ENCODE data around the gene IGFBP5. TPM values are rescaled to one million over a fixed set of nuclear protein-coding genes. Genes with fewer than 3 reads are reported as not detected.

The IGFBP5 gene
- total RNA-seq, 4 donors from 2014 or later = 284 to 2,528 (median 672) TPM

GRCh38 chr2:216715402-216715974, 20.1 kb upstream of the IGFBP5 start:
- TF ChIP-seq, protein P1, sequence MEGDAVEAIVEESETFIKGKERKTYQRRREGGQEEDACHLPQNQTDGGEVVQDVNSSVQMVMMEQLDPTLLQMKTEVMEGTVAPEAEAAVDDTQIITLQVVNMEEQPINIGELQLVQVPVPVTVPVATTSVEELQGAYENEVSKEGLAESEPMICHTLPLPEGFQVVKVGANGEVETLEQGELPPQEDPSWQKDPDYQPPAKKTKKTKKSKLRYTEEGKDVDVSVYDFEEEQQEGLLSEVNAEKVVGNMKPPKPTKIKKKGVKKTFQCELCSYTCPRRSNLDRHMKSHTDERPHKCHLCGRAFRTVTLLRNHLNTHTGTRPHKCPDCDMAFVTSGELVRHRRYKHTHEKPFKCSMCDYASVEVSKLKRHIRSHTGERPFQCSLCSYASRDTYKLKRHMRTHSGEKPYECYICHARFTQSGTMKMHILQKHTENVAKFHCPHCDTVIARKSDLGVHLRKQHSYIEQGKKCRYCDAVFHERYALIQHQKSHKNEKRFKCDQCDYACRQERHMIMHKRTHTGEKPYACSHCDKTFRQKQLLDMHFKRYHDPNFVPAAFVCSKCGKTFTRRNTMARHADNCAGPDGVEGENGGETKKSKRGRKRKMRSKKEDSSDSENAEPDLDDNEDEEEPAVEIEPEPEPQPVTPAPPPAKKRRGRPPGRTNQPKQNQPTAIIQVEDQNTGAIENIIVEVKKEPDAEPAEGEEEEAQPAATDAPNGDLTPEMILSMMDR (IDR thresholded peaks at IDR 0.05) = no peak
- ATAC-seq (ENCODE audit: low FRiP score) = no peak
- DNase-seq (ENCODE audit: low spot score) = no peak

- TF ChIP-seq, protein P1 (IDR thresholded peaks at IDR 0.05) = no peak
- DNase-seq (ENCODE audit: low spot score) (no peak), ATAC-seq (ENCODE audit: low FRiP score) (no peak)
Observed at GRCh38 chr2:216714376-216714775, 19.0 kb upstream of the IGFBP5 start.

GRCh38 chr2:216713691-216714336, 18.5 kb upstream of the IGFBP5 start:
- TF ChIP-seq, protein P1 (IDR thresholded peaks at IDR 0.05) = no peak
- DNase-seq (ENCODE audit: low spot score) (no peak), ATAC-seq (ENCODE audit: low FRiP score) (peak; percentile 90)

GRCh38 chr2:216711348-216711747, 16.0 kb upstream of the IGFBP5 start:
- TF ChIP-seq, protein P1 (IDR thresholded peaks at IDR 0.05) = no peak
- DNase-seq (ENCODE audit: low spot score) (no peak), ATAC-seq (ENCODE audit: low FRiP score) (no peak)

- DNase-seq (ENCODE audit: low spot score) = no peak
- ATAC-seq (ENCODE audit: low FRiP score) = peak; percentile 73
Observed at GRCh38 chr2:216710551-216711301, 15.4 kb upstream of the IGFBP5 start.

GRCh38 chr2:216702756-216703155, 7.4 kb upstream of the IGFBP5 start:
- TF ChIP-seq, protein P1 (IDR thresholded peaks at IDR 0.05) = no peak
- DNase-seq (ENCODE audit: low spot score) = no peak
- no peak for ATAC-seq (ENCODE audit: low FRiP score)

More at GRCh38 chr2:216710551-216711301, 15.4 kb upstream of the IGFBP5 start:
- TF ChIP-seq, protein P1 (IDR thresholded peaks at IDR 0.05) = no peak
